Prostate gland (tissue), 2 donors: Measurements from ENCODE around the gene FBXL13. TPM values are rescaled to one million over a fixed set of nuclear protein-coding genes. Genes with fewer than 3 reads are reported as not detected.
"Not testable (repeated sequence)": the region's sequence is repeated elsewhere in the genome, so short reads cannot be mapped to it uniquely, and the experiment has no call there.

Source experiments
- DNase-seq: peaks from one replicate; pipeline ENCODE4 v3.0.0-alpha.2; 2019; ENCODE audit warnings: low spot score
- H3K27ac ChIP-seq, 2 donors: fragments of 200-600 bp; sonication (generic); 2 replicates each; pipeline ENCODE4 v1.5.1; 2017 to 2019
- H3K27me3 ChIP-seq: fragments of 200-600 bp; sonication (generic); replicated peaks from 2 replicates; pipeline ENCODE4 v1.5.1; 2019; ENCODE audit not compliant: insufficient read depth
- H3K36me3 ChIP-seq, 2 donors: fragments of 200-600 bp; sonication (generic); 1 replicate in 1 of 2; 2 replicates in 1 of 2; pipeline versions ENCODE4 v1.5.1 to v1.8.1; 2017 to 2019
- H3K4me1 ChIP-seq: fragments of 200-600 bp; sonication (generic); replicated peaks from 2 replicates; pipeline ENCODE4 v1.5.1; 2019
- H3K4me3 ChIP-seq, 2 donors: fragments of 200-600 bp; sonication (generic); 2 replicates each; pipeline ENCODE4 v1.5.1; 2017 to 2019
- H3K9me3 ChIP-seq: fragments of 200-600 bp; sonication (generic); 2 replicates; pipeline ENCODE4 v1.5.1; 2017
- CTCF ChIP-seq, 4 experiments: fragments of 200-600 bp in 2 of 4; fragments of 450-650 bp in 2 of 4; sonication (generic) in 2 of 4; IDR thresholded peaks; 1 replicate in 3 of 4; 2 replicates in 1 of 4; pipeline ENCODE4 v1.5.1; 2016 to 2019; ENCODE audit warnings: antibody characterized with exemption in 4 of 4, mild to moderate bottlenecking in 2 of 4, moderate library complexity in 2 of 4
- POLR2A ChIP-seq: fragments of 450-650 bp; IDR thresholded peaks from one replicate; pipeline ENCODE4 v1.6.1; 2016; ENCODE audit warnings: antibody characterized with exemption, mild to moderate bottlenecking
- POLR2AphosphoS5 ChIP-seq: sonication (generic); formaldehyde crosslinking; IDR thresholded peaks from one replicate; pipeline ENCODE4 v1.6.1; 2017; ENCODE audit warnings: antibody characterized with exemption
- WGBS: methylation state at CpG from one replicate; pipeline ENCODE4 v1.1.5; 2018; 5-methylcytosine and 5-hydroxymethylcytosine counted together
- intact Hi-C: fragments of 100-400 bp; cut with DNase I; formaldehyde crosslinking; loops from one replicate; pipeline ENCODE4 v1.14.2; 2022
- total RNA-seq, 2 donors: library from RNA; depleted of rRNA; stranded (reverse); fragments of >200 nt; gene quantifications; one replicate each; pipeline ENCODE4 v1.1.0, GENCODE V29; 2016

FBXL13 gene
- total RNA-seq, 2 donors from 2014 or later, result 2.6 to 5.4 TPM

DNA sequence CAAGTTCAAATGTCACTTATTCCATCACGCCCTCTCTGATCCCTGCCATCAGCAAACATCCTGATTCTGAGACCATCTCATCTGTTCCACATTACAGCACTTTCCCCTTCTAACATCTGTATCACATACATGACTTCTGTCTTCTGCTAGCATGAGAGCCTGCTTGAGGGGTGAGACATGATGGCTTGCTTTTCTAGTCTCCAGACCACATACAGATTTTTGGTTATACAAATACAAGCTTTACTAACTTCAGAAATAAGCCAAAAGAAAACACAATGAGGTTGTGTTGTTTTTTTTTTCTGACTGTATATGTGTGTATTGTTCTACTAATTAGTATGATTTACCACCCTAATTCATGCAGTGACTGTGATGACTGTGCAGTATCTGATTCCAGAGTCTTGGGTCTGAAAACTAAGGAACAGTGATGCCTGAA, 40.0 kb upstream of the FBXL13 start:
- no peak for TF ChIP-seq CTCF (IDR thresholded peaks at IDR 0.05)
- no peak for TF ChIP-seq POLR2AphosphoS5
- no peak for TF ChIP-seq POLR2A
- Histone ChIP-seq H3K4me1 (no peaks in the 10 kb centered on the region), H3K27ac (no peak overlapping the region), H3K4me3 (no peak overlapping the region), H3K27me3 (no peaks in the 10 kb centered on the region), H3K36me3 (no peaks in the 10 kb centered on the region), H3K9me3 (no peaks in the 10 kb centered on the region)
- 100% methylated on average over 1 of the region's 1 CpG for WGBS
- no peak for DNase-seq
- intact Hi-C loops, result no loop called here

GRCh38 chr7:103113164-103113563, 38.6 kb upstream of the FBXL13 start:
- H3K27me3 ChIP-seq, result no peaks in the 10 kb centered on the region
- H3K36me3 ChIP-seq, result no peaks in the 10 kb centered on the region
- H3K9me3 ChIP-seq, result no peaks in the 10 kb centered on the region
- no peak overlapping the region for H3K4me3 ChIP-seq
- no peak for TF ChIP-seq POLR2A
- no peak for TF ChIP-seq CTCF (IDR thresholded peaks at IDR 0.05)
- TF ChIP-seq POLR2AphosphoS5, result no peak
- WGBS, result 92% methylated on average over 2 of the region's 2 CpGs
- H3K27ac ChIP-seq, result no peak overlapping the region
- intact Hi-C loops, result no loop called here
- DNase-seq, result no peak
- no peaks in the 10 kb centered on the region for H3K4me1 ChIP-seq

DNA sequence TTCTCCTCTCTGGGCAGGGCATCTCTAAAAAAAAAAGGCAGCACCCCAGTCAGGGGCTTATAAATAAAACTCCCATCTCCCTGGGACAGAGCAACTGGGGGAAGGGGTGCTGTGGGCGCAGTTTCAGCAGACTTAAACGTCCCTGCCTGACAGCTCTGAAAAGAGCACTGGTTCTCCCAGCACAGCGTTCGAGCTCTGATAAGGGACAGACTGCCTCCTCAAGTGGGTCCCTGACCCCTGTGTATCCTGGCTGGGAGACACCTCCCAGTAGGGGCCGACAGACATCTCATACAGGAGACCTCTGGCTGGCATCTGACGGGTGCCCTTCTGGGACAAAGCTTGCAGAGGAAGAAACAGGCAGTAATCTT, 32.1 kb upstream of the FBXL13 start:
- intact Hi-C loops, H3K27me3 ChIP-seq, H3K27ac ChIP-seq, H3K4me1 ChIP-seq, H3K9me3 ChIP-seq, H3K36me3 ChIP-seq, H3K4me3 ChIP-seq, DNase-seq: not testable (repeated sequence)
- WGBS, result 68% methylated on average over 6 of the region's 6 CpGs

GRCh38 chr7:103106005-103106702, 31.6 kb upstream of the FBXL13 start:
- TF ChIP-seq CTCF (IDR thresholded peaks at IDR 0.05), result no peak
- no peak for TF ChIP-seq POLR2A
- no peak for TF ChIP-seq POLR2AphosphoS5
- WGBS, result 62% methylated on average over 12 of the region's 12 CpGs
- no peak overlapping the region for H3K4me3 ChIP-seq
- intact Hi-C loops, result no loop called here
- no peak overlapping the region for H3K27ac ChIP-seq
- DNase-seq, result no peak
- H3K36me3 ChIP-seq, result no peaks in the 10 kb centered on the region
- H3K9me3 ChIP-seq, result no peaks in the 10 kb centered on the region
- H3K4me1 ChIP-seq, result no peaks in the 10 kb centered on the region
- H3K27me3 ChIP-seq, result no peaks in the 10 kb centered on the region

DNA sequence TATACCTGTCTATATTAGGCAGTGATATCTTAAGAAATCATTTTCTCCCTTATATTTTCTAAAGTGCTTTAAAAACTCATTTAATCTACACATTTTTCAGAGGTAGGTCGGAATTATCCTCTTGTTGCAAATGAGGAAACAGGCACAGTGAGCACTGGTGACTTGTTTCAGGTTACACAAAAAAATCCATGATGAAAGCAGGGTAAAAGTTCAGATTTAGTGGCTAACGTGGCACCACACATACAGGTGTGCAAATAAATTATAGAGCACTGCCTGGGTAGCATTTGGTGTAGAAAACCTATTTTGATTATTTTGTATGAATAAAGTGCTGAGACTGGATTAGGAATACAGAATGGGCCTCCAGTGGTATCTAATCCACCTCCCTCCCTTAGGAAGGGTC, 26.9 kb upstream of the FBXL13 start:
- intact Hi-C loops, result no loop called here
- 39% methylated on average over 2 of the region's 2 CpGs for WGBS
- H3K27ac ChIP-seq, result no peak overlapping the region
- no peak overlapping the region for H3K4me3 ChIP-seq
- no peak for TF ChIP-seq POLR2AphosphoS5
- no peak for TF ChIP-seq CTCF (IDR thresholded peaks at IDR 0.05)
- no peak for TF ChIP-seq POLR2A
- H3K4me1 ChIP-seq, result no peaks in the 10 kb centered on the region
- no peak for DNase-seq
- H3K9me3 ChIP-seq, result no peaks in the 10 kb centered on the region
- no peaks in the 10 kb centered on the region for H3K36me3 ChIP-seq
- no peaks in the 10 kb centered on the region for H3K27me3 ChIP-seq
